ENCODE results near the gene PKM.

PKM gene

DNA sequence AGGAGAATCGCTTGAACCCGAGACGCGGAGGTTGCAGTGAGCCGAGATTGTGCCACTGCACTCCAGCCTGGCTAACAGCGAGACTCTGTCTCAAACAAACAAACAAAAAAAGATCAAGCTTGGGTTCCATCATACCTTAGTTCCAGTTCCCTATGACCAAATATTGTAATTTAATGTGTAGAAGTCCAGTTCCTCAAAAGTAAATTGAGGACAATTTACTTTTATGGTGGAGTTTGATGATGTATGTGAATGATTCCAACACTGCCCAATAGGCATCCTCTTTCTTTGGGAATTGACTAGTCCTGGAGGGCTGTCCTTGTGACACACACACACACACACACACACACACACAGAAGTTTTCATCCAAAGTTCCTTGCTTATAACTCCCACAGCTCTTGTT is 2.8 kb upstream of the PKM start:
- no peak for DNase-seq

DNA sequence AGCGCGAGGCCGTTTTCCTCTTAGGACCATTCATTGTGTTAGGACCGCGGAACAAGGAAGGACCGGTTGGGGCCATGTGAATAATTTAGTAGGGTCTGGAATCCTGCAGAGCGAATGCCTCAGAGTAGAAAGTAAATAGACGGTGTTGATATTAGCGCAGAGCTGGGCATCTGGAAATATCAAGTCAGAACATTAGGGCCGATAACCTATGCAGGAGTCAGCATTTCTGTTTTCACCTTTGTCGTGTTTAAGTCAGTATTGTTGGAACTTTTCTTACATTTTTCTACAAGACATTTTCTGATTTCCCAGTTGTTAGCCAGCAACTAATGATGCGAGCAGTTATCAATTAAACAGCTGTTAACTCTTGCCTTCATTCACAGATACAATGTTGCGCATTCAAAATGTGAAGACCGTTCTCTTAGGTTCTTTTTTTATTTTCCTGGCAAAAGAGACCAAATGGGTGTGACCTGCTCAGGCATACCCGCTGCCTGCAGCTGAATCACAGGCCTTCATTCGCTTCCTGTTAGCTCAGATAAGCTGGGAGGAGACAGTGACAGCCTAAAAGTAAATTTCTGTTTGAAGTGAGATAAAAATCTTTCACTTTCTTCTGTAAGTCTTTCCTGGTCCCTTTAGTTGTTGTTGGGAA is 966 bp upstream of the PKM start:
- DNase-seq = peak; percentile 90

DNA sequence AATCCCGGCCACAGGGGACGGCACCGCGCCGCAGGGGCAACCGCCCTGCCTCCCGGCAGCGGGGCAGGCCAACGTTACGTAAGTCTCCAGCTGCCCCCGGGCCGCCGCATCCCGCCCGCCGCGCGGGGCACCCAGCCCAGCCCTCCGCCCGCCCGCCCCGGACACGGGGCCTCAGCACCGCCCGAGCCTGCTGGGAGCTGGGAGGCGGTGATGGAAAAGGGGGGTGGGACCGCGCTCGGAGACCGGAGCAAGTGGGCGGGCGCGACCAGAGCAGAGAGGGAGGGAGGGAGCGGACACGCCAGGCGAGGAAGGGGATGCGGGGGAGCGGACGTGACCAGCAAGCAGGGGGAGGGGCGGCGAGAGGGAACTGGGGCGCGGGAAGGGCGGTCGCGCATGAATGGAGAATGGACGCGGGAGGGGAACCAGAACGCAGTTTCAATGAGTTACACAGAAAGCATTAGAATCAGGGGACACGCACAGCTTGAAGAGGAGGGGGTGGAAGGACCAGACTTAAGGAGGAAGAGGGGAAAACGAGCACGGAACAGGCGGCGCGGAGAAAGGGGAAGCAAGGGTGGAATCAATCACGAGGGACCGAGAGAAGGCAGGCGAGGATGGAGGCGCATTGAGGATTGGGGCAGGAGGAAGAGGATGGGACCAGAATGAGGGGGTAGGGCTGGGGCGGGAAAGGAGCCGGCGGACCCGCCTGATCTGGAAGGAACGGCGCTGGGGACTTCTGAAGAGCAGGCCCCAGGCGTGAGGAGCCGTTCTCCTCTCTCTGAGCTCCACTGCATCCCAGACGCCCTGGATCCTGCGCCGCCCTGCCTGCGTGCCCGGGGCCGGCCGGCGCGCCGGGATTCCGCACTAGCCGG is 559 bp downstream of the PKM start:
- peak; percentile 82 for DNase-seq

DNA sequence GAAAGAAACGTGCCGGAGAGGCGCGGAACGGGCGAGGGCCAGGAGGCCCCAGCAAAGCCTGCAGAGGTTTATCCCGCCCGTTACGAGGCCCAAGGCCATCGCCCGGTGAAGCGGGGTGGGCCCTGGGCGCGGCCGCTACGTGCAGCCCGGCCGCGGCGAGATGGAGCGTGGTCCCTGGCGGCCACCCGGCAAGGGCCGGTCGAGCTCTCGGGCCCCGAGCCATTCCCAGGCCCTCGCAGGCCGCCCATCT is 1.1 kb downstream of the PKM start:
- no peak for DNase-seq

DNA sequence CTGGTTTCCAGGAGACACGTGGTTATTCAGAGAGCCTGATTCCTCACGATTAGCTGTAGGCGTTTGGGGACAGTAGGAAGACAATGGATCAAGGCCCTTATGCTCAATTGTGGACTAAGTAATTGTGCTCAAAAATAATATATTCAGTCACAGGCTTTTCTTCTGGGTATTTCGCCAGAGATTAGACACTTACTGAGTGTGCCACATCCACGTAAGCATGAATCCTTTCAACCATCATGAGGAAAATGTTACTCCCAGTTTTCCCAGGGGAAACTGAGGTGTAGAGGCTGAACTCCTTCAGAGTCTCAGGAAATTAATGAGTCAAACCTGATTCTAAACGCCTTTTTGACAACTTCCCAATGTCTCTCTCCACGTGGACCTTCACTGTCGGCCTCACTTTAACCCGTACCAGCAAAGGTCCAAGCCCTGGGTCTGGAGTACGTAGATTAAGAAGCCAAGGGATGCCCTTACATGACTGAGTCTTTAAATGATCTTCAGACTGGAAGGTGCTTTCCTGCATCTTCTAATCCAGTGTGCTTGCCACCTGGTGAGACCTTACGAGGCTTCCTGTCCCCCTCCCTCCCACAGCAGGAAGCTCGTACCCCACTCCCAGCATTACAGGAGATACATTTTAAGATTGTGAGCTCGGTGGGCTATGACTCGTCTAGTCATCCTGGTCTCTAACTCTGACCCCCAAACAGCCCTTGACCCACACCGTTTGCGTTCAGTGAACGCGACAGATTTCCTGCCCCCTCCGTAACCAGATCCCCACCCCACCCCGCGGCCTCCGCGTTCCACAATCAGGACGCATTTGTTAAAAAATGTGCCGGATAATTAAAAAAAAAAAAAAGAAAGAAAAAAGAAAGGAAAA is 1.7 kb downstream of the PKM start:
- peak; percentile 56 for DNase-seq

DNA sequence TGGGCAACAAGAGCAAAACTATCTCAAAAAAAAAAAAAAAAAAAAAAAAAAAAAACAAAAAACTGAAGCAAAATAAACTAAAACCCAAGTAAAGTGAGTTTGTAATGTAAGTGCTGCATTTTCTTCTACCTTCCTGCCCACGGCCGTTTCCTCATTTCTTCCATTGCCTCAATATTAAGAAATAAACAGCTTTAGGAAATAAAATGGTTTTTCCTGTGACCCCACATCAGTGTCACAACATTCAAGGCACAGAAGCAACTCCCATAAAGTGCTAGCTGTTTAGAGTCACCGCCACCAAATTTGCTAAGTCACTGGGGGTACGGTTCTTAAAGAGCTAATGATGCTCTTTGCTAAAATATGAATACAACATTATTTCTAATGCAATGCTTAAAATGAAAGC is 3.3 kb downstream of the PKM start:
- DNase-seq = peak; percentile 42

DNA sequence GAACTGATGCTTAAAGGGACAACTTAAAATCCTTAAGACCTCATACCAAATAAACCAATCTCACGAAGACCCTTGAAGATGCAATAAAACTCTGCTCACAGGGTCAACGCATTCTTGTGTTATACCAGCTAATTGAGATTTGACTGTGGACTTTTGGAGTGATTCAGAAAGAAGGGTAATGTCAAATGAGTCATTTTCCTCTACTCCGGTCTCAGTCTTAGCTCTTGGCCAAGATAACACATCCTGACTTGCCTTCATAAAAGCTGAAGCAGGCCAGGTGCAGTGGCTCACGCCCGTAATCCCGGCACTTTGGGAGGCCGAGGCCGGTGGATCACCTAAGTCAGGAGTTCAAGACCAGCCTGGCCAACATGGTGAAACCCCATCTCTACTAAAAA is 3.8 kb downstream of the PKM start:
- DNase-seq = peak; percentile 29

DNA sequence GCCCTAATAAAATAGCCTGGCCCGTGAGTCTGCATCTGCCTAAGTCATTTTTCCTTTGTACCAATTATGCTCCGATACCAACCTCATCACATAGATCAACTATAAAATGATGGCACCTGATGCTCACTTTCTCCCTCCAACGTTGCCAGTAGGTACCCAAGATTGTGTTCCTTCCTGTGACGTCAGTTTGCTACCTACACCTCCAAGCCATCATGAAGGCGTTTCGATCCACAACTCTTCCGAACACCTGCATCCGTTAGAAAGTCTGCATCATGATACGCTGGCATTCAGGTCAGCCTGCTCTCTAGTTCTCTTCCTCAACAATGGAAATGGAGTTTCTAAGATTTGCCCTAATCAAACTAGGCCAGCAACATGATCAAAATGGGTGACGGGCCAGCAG is 7.7 kb downstream of the PKM start:
- no peak for DNase-seq

DNA sequence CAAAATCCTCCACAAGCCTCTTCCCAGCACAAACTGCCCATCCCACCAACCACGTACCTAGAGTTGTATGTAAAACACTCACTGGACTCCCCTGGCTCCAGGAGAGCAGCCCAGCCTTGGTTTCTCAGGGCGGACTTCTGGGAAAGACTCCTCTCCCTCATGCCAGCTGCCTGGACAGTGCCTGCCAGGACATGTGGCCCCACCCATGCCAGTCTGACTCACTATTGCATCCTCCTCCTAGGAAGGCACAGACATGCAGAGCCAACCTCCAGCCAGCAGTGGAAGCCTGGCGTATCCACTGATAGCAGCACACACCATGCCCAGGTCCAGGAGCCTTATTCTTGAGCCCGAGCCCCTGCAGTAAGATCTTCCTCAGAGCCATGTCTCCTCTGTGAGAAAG is 8.6 kb downstream of the PKM start:
- DNase-seq = no peak

DNA sequence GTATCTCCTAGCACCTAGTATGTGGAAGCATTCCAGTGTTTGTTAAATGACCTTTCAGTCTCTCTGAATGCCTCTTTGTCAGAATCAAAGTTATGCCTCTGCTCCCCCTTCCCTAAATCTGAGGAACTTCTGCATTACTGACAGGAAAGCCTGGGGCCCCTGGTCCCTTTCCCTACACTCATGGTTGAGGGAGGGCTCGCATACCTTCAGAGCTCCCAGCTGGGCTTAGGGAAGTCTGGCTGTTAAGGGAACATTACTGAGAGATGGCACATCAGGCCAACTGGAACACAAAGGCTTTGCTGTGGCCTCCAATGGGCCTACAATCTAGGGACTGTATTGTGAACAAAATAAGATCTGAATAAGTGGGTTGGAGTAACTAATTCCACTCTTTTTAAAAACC is 10.3 kb downstream of the PKM start:
- no peak for DNase-seq

DNA sequence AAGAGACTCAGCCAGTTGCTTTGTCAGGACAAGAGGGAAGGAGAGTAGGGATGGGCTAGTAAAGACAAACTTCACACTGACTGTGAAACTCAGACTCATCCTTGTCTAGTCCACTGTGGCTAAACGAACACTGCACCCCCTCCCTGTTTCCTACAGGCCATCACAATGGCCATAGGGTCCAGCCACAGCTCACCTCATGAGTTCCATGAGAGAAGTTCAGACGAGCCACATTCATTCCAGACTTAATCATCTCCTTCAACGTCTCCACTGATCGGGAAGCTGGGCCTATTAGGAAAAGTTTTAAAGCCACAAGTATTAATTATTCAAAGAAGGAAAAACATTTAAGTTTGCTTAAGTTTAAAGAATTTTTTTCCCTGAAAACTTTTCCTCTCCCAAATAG is 13.8 kb downstream of the PKM start:
- DNase-seq = no peak

DNA sequence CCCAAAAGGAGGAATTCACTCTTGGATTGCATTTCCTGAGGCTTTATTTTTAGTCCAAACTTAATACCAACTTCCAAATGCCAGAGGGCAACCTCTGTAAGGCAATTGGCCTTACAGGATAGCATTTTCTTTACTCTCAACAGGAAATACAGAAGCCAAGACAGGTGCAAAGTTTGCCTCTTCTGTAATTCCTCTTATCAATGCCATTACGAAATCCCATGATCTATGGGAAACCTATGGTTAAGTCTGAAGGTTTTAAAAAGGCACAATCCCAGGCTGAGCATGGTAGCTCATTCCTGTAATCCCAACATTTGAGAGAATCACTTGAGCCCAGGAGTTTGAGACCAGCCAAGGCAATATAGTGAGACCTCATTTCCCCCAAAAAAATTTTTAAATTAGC is 14.9 kb downstream of the PKM start:
- DNase-seq = no peak

DNA sequence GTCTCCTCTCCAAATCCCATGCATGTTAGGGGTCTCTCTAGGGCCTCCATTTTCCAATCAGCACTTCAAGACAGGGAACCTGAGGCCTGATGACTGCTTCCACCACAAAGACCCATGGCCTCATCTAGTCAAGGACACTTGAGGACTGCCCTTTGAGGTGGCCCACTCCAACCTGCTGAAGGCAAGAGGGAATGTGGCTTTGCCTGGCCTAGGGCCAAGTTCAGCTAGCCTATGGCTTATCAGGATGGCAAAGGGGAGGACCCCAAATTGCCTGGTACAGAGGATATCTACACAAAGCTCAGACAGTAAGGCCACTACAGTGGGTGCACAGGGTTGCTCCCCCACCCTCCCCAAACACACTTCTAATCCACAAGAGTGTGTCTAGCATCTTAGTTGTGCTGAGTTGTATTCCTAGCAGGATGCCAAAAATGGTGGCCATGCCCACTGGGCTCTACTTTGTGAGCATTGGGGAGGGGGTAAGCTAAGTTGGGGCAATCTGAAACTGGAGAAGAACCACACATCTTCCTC is 23.4 kb downstream of the PKM start:
- DNase-seq = no peak

DNA sequence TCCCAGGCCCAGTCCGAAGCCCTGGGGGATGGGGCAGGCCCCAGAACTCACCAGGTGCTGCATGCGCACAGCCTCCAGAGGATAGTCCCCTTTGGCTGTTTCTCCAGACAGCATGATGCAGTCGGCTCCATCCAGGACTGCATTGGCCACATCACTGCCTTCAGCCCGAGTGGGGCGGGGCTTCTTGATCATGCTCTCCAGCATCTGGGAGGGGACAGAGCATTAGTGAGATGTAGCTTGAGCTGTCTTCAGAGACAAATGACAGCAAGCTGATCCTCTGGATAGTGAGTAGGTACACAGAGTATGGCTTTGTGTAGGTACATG is 24.4 kb downstream of the PKM start:
- no peak for DNase-seq

DNA sequence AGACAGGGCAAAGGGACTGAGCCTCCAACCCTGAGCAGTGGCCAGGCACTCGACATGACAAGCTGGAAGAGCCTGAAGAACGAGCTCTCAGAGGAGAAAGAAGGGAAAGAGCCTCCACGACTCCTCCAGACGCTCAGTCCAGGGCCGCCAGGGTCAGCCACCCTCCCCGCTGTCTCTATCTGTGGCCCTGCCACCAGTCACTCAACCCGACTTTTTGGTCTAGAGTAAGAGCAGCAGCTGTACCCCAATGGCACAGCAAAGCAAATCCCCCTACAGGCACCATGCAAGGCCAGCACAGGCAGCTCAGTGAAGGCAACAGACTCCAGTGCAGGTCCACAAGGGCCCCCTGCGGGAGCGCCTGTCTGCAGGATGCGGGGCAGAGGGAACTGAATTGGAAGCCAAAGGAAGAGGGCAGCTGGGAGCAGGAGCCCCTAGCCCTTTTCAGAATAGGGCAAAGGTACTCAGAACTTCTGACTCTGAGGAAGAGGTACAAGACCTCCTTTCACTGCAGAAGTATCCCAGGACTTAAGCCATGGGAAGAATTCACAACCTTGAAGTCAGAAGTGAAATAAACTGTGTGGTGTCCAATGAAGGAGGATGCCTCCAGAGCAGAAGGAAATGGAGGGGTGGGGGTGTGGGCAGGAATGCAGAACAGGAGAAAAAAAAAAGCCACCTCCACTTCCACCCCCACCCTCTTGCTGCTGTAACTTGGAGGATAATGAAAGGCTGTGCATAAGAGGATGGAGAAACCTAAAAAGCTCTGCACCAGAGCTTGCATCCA is 24.9 kb downstream of the PKM start:
- no peak for DNase-seq

DNA sequence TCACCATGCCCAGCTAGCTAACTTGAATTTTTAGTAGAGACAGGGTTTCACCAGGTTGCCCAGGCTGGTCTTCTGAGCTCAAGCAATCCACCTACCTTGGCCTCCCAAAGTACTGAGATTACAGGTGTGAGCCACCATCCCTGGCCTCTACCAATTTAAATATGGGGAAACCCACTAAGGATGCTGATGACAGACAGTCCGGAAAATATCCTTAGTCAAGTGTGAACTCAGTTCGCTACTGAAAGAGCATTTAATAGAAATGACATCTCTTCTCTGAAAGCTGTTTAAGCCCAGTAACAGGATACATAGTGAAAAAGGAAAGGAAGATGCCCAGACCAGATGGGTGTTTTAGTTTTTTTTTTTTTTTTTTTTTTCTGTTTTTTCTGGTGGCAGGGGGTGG is 25.7 kb downstream of the PKM start:
- DNase-seq = no peak

DNA sequence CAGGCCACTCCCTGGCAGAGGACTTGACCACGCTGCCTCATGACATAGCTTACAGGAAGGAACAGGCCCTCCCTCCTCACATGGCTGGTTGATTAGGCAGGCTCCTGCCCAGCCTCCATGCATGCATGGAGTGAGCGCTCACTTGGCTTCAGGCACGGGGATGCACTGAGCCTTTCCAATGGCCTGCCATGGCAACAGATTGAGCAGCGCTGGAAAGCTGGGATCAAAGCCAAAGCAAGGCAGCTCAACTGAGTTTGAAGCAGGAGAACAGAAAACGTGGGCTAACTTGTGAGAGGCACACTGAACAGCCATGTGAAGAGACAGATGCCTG is 27.5 kb downstream of the PKM start:
- no peak for DNase-seq

DNA sequence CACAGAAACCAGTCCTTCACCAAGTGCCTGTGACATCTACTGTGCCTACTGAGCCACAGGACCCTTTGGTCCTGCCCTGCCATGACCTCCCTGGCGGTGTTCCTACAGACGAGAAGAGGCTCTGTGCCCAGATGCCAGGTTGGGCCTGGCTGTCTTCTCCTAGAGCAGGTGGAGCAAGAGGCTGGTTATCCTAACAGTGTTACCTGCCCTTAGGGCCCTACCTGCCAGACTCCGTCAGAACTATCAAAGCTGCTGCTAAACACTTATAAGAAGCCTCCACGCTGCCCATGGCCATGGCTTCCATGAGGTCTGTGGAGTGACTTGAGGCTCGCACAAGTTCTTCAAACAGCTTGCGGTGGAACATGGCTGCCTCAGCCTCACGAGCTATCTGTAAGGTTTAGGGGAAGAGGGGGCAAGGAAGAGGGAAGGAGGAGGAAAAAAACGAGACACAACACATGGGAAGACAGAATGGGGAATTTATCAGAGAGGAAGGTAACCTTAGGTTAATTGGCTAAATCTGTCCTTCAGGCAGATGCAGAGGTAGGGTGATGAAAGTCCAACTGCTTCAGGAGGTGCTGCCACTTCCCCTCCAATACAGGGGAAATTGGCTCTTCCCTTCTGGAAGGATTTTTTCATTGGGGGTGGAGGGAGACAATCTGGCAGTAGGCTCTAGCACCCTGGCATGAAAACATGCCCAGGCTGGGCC is 28.0 kb downstream of the PKM start:
- DNase-seq = no peak

DNA sequence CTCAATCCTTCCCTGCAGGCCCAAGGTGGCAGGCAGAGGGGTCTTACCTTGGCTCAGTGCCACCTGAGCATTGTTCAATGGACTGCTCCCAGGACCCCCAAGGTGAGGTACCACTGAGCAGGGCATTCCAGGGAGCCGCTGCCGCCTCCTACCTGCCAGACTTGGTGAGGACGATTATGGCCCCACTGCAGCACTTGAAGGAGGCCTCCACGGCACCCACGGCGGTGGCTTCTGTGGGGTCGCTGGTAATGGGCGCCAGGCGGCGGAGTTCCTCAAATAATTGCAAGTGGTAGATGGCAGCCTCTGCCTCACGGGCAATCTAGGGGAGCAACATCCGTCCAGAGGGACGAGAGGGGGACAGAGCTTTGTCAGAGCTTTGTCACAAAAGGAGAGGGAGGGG is 28.7 kb downstream of the PKM start:
- DNase-seq = no peak

DNA sequence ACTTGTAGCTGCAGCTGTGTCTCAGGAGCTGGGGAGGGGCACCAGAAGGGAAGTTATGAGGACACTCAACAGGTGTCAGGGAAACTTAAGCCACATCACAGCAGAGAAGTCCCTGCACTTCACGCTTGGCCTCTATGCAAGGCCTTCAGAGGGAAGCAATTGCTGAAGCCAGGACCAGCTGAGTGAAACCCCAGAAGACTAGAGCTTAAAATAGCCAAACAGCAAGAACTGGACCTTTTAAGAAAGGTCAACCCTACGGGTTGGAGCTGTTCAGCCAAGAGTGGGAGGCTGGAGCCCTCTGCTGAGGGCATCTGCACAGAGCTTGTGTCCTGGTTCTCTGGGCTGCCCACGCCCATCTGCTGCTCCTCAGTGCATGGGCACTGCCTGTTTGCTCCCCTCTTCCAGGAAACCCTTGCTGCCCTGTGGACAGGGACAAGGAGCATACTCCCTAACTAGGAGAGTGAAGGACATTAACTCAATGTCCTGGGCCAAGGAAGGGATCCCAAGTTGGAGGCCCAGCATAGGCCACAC is 29.5 kb downstream of the PKM start:
- no peak for DNase-seq

DNA sequence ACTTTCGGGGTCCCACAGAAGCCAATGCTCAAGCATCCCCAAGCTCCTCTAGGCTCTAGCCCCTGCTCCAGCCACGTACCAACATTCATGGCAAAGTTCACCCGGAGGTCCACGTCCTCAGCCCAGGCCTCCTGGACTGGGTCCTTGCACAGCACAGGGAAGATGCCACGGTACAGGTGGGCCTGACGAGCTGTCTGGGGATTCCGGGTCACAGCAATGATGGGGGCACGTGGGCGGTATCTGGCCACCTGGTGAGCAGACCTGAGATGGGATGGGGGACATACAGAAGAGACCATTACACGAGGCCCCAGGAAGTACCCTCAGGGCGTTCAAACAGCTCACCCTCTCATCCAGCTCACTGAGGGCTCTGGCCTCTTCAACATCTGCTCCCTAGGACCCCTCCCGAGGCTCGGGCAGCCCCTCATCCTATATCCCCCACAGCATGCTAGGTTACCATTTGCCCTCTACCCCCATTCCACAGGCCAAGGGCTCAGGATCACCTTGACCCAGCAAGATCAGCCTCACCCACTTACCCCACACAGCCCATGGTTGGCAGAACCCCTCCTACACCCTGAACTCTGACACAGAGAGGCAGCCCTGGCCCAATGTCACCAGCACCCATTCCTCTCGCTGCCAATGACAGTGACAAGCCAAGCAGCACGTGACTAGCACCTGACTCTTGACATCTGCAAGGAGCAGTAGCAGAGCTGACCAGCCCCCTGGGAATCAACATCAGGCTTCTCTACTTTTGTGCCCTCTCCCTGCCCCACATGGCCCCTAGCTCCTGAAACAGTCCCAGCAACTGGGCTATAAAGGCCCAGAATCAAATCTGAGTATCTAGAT is 30.4 kb downstream of the PKM start:
- no peak for DNase-seq

Measured in OCI-M1 (cell line).